ENCODE measurements around the gene LIFR.

GRCh38 chr5:38478878-38479277 lies 77.6 kb downstream of the LIFR start:
- TF ChIP-seq, protein P1, sequence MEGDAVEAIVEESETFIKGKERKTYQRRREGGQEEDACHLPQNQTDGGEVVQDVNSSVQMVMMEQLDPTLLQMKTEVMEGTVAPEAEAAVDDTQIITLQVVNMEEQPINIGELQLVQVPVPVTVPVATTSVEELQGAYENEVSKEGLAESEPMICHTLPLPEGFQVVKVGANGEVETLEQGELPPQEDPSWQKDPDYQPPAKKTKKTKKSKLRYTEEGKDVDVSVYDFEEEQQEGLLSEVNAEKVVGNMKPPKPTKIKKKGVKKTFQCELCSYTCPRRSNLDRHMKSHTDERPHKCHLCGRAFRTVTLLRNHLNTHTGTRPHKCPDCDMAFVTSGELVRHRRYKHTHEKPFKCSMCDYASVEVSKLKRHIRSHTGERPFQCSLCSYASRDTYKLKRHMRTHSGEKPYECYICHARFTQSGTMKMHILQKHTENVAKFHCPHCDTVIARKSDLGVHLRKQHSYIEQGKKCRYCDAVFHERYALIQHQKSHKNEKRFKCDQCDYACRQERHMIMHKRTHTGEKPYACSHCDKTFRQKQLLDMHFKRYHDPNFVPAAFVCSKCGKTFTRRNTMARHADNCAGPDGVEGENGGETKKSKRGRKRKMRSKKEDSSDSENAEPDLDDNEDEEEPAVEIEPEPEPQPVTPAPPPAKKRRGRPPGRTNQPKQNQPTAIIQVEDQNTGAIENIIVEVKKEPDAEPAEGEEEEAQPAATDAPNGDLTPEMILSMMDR (IDR thresholded peaks at IDR 0.05; ENCODE audit: insufficient read depth, low read depth, low read length): no peak
- no peak for TF ChIP-seq EZH2 (IDR thresholded peaks at IDR 0.05; ENCODE audit: insufficient read depth, low read length)
